HFFc6 (cell line): ENCODE results near the gene KDM6B. TPM values are rescaled to one million over a fixed set of nuclear protein-coding genes. Genes with fewer than 3 reads are reported as not detected.

Experiments used
- DNase-seq: peaks from one replicate; pipeline ENCODE4 v3.0.0-alpha.2; 2018
- H3K27ac Mint-ChIP-seq: 2 replicates; pipeline ENCODE4 v1.8.0; 2020; ENCODE audit warnings: mild to moderate bottlenecking, mixed read lengths
- H3K27me3 Mint-ChIP-seq: 2 replicates; pipeline ENCODE4 v1.8.0; 2021; ENCODE audit warnings: mild to moderate bottlenecking, moderate library complexity, mixed read lengths; ENCODE audit not compliant: insufficient read depth
- H3K36me3 Mint-ChIP-seq: 2 replicates; pipeline ENCODE4 v1.8.0; 2021; ENCODE audit warnings: low read depth, mixed read lengths
- H3K4me1 Mint-ChIP-seq: 2 replicates; pipeline ENCODE4 v1.8.0; 2020; ENCODE audit warnings: low read depth, mixed read lengths
- H3K4me3 Mint-ChIP-seq: 2 replicates; pipeline ENCODE4 v1.8.0; 2020; ENCODE audit warnings: mild to moderate bottlenecking, moderate library complexity, mixed read lengths
- H3K9me3 Mint-ChIP-seq: 2 replicates; pipeline ENCODE4 v1.8.0; 2020; ENCODE audit warnings: mild to moderate bottlenecking, mixed read lengths
- total RNA-seq, 6 experiments: library from RNA; stranded (reverse); fragmentation: NEBNext Ultra II Directional; extraction: Animal tissue kit (Norgen Biotek cat#: 25700); gene quantifications; 2 replicates in 1 of 6; 3 replicates in 5 of 6; pipeline ENCODE4 v1.2.3, GENCODE V29; 2021
- TF ChIP-seq, protein P1 (sequence below): fragments of 200-600 bp; sonication (generic); IDR thresholded peaks from 2 replicates; pipeline ENCODE4 v1.5.0; 2021; ENCODE audit warnings: antibody characterized with exemption, mild to moderate bottlenecking

Gene KDM6B
- total RNA-seq, 6 experiments from 2014 or later, result 10.4 to 15.2 (median 11.6) TPM

DNA sequence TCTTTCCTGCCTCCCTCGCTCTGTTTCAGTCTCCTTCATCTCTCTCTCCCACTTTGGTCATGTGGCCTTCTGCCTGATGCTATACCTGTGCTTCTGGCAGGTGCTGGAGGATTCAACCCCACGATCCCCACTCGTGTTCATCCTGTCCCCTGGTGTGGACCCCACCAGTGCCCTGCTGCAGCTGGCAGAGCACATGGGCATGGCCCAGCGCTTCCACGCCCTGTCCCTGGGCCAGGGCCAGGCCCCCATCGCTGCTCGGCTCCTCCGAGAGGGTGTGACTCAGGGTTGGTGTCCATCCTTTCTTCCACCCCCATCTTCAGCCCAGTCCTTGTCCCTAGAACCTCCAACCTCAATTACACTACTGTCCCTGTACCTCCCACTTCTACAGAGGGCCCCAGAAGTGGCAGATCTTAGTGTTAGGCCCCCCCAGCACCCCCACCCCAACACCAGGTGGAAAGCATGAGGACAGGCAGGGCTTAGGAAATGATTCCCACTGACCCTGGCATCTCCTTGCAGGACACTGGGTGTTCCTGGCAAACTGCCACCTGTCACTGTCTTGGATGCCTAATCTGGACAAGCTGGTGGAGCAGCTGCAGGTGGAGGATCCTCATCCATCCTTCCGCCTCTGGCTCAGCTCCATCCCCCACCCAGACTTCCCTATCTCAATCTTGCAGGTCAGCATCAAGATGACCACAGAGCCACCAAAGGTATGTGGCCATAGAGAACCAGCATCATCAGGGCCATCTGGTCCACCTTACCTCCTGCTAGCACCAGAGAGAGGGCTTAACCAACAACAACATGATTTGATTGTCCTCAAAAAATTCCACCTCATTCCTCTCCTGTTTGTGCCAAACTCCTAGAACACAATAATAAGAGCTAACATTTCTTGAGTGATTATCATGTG, 9.7 kb upstream of the KDM6B start:
- no peaks in the 10 kb centered on the region for H3K36me3 Mint-ChIP-seq
- H3K4me3 Mint-ChIP-seq, result no peak overlapping the region
- peaks cover 26% of the 10 kb centered on the region for H3K4me1 Mint-ChIP-seq
- TF ChIP-seq, protein P1, sequence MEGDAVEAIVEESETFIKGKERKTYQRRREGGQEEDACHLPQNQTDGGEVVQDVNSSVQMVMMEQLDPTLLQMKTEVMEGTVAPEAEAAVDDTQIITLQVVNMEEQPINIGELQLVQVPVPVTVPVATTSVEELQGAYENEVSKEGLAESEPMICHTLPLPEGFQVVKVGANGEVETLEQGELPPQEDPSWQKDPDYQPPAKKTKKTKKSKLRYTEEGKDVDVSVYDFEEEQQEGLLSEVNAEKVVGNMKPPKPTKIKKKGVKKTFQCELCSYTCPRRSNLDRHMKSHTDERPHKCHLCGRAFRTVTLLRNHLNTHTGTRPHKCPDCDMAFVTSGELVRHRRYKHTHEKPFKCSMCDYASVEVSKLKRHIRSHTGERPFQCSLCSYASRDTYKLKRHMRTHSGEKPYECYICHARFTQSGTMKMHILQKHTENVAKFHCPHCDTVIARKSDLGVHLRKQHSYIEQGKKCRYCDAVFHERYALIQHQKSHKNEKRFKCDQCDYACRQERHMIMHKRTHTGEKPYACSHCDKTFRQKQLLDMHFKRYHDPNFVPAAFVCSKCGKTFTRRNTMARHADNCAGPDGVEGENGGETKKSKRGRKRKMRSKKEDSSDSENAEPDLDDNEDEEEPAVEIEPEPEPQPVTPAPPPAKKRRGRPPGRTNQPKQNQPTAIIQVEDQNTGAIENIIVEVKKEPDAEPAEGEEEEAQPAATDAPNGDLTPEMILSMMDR, result no peak
- H3K27ac Mint-ChIP-seq, result no peak overlapping the region
- H3K27me3 Mint-ChIP-seq, result peaks cover 17% of the 10 kb centered on the region
- DNase-seq, result no peak
- no peaks in the 10 kb centered on the region for H3K9me3 Mint-ChIP-seq

DNA sequence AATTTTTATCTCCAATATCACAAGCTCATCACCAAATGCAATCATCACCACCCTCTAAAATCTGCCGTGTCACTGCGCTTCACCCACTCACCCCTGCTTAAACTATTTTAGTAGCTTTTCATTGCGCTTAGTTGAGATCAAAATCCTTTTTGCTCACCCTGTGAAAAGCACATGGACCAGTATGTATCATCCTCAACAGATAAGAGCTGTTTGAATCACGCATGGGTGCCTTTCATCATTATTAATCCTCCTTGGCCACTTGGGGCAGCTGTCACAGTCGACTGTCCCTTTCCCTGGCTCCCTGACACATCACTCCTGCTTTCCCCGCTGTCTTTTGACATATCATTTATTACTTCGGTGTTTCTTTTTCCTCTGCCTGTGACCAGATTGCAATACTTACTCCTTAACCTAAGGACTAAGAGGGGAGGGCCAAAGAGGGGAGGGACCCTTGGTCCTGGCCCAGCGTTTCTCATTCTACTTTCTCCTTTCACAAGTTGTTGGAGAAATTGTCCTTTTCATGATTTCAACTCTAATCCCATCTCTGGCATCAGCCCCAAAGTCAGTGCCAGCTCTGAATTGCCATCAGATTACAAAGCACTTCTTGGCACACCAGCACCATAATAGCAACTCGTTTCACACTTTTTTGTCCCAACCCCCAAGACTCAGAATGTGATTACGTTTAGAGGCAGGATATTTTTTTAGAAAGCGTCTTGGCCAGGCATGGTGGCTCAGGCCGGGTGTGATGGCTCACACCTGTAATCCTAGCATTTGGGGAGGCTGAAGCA, 8.6 kb upstream of the KDM6B start:
- Mint-ChIP-seq H3K9me3 (no peaks in the 10 kb centered on the region), H3K27ac (no peak overlapping the region), H3K36me3 (no peaks in the 10 kb centered on the region), H3K4me1 (peaks cover 26% of the 10 kb centered on the region), H3K4me3 (no peak overlapping the region), H3K27me3 (peaks cover 13% of the 10 kb centered on the region)
- TF ChIP-seq, protein P1, result peak; percentile 49
- no peak for DNase-seq

DNA sequence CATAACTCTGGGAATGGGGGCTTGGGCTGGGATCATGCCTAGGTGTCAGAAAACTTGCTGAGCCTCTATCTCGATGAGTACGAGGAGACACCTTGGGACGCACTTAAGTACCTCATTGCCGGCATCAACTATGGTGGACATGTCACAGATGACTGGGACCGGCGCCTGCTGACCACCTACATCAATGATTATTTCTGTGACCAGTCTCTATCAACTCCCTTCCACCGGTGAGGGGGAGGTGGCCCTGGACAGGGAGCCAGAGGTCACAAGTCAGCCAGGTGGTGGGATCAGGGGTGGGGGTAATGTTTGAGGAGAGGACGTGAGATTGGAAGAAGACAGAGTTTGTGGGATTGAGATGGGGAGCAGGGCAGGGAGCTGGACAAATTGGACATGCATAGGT, 3.4 kb upstream of the KDM6B start:
- H3K9me3 Mint-ChIP-seq, result no peaks in the 10 kb centered on the region
- TF ChIP-seq, protein P1, result no peak
- H3K27me3 Mint-ChIP-seq, result peaks cover 25% of the 10 kb centered on the region
- H3K4me3 Mint-ChIP-seq, result no peak overlapping the region
- no peak for DNase-seq
- H3K36me3 Mint-ChIP-seq, result no peaks in the 10 kb centered on the region
- H3K4me1 Mint-ChIP-seq, result peaks cover 21% of the 10 kb centered on the region
- H3K27ac Mint-ChIP-seq, result no peak overlapping the region

DNA sequence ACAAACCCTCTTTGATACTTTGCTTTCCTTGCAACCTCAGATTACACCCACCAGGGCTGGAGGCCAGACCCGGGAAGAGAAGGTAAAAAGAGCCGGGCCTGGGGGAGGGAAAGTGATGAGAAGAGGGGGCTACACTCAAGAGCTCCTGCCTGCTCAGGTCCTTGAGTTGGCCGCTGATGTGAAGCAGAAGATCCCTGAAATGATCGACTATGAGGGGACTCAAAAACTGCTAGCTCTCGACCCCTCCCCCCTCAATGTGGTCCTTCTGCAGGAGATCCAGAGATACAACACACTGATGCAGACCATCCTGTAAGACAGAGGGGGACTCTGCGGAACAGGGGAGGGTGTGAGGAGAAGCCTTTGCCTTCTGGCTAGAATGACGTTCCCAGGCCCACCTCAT, 2.8 kb upstream of the KDM6B start:
- DNase-seq, result no peak
- Mint-ChIP-seq H3K4me3 (no peak overlapping the region), H3K9me3 (no peaks in the 10 kb centered on the region), H3K27me3 (peaks cover 27% of the 10 kb centered on the region), H3K27ac (no peak overlapping the region), H3K36me3 (no peaks in the 10 kb centered on the region), H3K4me1 (peaks cover 22% of the 10 kb centered on the region)
- TF ChIP-seq, protein P1, result no peak

DNA sequence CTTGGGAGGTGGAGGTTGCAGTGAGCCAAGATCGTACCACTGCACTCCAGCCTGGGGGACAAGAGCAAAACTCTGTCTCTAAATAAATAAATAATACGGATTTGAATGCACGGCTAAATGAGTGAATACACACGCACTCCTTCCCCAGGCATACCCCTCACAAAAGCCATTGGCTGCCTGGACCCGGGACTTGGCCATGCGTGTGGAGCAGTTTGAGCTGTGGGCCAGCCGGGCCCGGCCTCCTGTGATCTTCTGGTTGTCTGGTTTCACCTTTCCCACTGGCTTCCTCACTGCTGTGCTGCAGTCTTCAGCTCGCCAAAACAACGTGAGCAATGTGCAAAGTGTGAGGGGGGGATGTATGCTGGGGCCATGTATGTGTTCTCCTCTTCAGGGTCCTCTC, 1.6 kb upstream of the KDM6B start:
- TF ChIP-seq, protein P1, result no peak
- H3K4me3 Mint-ChIP-seq, result no peak overlapping the region
- H3K36me3 Mint-ChIP-seq, result no peaks in the 10 kb centered on the region
- H3K4me1 Mint-ChIP-seq, result peaks cover 29% of the 10 kb centered on the region
- no peak overlapping the region for H3K27ac Mint-ChIP-seq
- no peak for DNase-seq
- H3K9me3 Mint-ChIP-seq, result no peaks in the 10 kb centered on the region
- peaks cover 27% of the 10 kb centered on the region for H3K27me3 Mint-ChIP-seq
